AG09319 (cell line): Measurements from ENCODE around the gene XG.
A peak's percentile ranks its signal among the peaks of the same experiment; 100 is the strongest.

Source experiments
- DNase-seq: peaks from one replicate; pipeline ENCODE4 v3.0.0-alpha.2; 2010; ENCODE audit warnings: low read depth; ENCODE audit errors: extremely low read depth
- TF ChIP-seq, protein P1 (sequence below): IDR thresholded peaks from 2 replicates; pipeline ENCODE4 v1.5.1; 2011; ENCODE audit warnings: low read depth, mild to moderate bottlenecking, inconsistent platforms, low read length, moderate library complexity

XG gene, protein sequence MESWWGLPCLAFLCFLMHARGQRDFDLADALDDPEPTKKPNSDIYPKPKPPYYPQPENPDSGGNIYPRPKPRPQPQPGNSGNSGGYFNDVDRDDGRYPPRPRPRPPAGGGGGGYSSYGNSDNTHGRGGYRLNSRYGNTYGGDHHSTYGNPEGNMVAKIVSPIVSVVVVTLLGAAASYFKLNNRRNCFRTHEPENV

DNA sequence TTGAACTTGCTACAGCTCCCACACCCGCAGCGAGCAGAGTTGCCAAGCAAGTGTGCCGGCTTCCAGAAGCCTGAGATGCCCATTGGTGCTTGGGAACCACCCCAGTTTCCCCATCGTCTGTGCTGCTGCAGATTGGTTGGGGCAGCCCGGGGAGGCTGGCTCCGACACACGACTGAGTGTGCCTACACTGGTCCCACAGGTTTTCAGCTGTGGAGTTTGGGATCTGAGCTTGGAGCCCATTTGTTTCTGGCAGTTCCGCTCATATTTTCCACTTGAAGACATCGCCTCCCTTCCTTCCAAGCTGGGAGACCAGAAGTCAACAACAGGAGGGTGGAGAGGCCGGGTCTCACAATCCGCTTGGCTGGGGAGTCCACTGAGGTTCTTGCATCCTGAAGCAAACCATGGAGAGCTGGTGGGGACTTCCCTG lies at the start of gene XG:
TSS of gene XG (plus strand) at position 167 of the 427 bp plus-strand sequence. CDS start at position 402, 235 bp downstream.
- DNase-seq, result peak; percentile 19

DNA sequence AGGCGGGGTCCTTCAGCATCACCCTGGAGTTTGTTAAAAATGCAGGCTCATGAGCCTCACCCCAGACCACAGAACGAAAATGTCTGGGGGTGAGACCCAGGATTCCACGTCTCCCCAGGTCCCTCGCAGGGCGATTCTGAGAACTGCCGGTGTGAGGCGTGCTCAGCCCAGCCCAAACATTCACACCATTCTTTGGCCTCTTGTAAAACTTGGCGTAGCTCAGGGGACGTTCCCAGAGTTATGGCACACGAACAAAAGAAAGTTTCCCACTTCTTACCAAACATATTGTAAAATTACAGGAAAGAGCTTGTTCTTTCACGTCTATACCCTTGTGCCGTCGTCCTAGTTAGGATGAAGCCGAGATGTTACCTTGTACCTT lies 47.9 kb upstream of the XG start:
- DNase-seq, result no peak
- TF ChIP-seq, protein P1, sequence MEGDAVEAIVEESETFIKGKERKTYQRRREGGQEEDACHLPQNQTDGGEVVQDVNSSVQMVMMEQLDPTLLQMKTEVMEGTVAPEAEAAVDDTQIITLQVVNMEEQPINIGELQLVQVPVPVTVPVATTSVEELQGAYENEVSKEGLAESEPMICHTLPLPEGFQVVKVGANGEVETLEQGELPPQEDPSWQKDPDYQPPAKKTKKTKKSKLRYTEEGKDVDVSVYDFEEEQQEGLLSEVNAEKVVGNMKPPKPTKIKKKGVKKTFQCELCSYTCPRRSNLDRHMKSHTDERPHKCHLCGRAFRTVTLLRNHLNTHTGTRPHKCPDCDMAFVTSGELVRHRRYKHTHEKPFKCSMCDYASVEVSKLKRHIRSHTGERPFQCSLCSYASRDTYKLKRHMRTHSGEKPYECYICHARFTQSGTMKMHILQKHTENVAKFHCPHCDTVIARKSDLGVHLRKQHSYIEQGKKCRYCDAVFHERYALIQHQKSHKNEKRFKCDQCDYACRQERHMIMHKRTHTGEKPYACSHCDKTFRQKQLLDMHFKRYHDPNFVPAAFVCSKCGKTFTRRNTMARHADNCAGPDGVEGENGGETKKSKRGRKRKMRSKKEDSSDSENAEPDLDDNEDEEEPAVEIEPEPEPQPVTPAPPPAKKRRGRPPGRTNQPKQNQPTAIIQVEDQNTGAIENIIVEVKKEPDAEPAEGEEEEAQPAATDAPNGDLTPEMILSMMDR, result peak; percentile 24

DNA sequence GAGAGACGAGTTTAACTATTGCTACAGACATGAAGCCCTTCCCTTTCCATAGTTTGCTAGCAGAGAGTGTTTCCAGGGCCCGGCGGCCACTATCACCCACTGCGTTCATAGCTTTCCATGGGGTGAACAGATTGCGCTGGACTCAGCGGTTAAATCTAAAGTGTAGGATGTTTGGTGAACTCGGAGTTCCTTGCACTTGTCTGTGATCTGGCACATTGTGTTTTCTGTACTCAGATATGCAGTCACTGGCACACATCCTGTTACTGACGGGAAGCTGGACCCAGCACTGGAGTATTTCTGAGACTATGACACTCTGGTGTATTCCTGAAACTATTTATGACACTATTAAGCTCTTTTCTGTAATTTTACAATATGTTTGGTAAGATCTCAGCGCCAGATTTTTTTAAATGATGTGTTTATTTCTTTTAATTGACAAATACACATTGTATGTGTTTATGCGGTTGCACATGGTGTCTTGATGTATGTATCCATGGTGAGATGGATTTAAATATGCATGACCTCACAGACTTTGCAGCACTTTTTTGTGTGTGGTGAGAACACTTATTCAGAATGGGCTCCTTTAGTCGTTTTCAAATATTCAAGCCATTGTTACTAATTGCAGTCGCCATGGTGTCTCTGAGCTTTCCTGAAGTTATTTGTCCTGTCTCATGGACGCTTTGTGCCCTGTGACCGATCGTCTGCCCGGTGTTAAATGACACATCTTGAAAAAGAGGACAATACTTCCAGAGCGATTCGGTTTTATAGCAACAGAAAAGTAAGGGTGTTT lies 46.6 kb upstream of the XG start:
- TF ChIP-seq, protein P1, result no peak
- no peak for DNase-seq

DNA sequence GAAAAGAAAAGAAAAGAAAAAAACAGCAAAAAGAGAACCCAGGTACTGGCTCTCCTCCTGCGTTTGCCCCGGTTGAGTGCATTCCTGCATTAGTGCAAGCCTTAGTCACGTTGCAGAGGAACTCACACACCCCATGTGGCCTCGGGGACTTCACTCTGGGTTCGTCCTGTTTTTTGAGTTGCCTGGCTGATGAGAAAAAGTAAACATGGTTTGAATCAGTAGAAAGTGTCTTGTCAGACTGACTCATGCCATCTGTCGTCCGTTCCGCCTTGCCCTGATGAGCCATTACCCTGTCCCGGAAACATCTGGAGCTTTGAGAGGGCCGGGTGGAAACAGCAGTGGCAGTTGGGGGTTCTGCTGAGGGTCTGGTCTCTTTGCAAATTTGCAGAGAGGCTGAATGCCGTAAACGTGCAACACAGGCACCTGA lies 44.5 kb upstream of the XG start:
- TF ChIP-seq, protein P1, result no peak
- DNase-seq, result peak; percentile 85

DNA sequence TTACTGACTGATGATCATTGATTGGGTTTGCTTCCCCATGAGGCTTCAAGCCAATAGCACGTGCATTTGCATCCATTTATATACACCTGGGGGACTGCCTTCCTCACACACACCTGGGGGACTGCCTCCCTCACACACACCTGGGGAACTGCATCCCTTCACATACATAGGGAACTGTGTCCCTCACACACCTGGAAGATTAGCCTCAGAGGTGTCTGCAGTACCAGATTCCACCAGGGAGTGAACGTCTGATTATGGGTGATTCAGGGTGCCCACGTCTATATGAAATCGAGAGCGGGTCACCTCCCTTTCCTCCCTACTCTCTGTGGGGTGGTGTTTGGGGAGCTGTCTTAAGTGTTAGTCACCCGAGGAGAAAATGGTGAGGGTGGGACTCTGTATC lies 43.8 kb upstream of the XG start:
- TF ChIP-seq, protein P1, result no peak
- no peak for DNase-seq

DNA sequence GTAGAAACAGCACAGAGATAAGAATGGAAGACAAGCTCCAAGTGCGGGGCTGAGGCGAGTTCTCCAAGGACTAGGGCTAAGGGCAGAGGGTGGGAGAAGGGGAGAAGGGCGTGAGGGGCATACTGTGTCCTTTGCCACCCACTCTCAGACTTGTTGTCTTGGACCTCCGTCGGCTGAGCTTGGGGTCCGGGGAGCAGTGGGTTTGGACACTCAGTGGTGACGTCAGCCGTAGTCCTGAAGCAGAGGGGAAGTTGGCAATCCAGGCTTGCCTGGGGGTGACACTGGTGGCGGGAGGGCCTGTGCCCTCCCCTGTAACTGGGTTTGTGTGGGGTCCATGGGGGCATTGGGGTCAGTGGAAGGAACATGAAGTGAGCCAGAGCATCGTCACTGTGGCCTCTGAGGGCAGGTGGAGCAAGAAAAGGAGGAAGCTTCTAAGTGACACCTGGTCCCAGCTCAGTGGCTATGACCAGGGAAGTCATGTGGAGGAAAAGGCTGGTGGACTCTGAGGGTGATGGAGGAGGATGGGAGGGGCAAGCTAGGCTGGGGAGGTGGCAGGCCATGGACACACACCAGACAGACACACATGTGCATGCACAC lies 43.1 kb upstream of the XG start:
- DNase-seq, result no peak

DNA sequence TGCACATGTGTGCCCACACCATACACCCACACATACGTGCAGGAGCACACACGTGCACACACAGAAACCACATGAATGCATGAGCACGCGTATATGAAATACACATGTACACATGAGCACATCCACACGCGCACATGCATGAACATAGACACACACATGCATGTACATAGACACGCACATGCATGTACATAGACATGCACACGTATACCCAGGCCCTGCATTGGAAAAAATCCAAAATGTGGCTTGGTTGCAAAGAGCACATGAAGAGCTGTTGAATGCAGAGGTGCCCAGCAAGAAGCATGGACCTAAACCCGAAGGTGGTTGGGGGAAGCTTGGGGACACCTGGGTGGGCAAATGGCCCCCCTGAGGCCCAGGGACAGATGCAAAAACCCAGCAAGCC lies 42.3 kb upstream of the XG start:
- no peak for DNase-seq
- TF ChIP-seq, protein P1, result no peak

More for the DNA sequence above, 43.1 kb upstream of the XG start:
- TF ChIP-seq, protein P1, result no peak
